Esophagus mucosa (tissue), 1 donor: ENCODE results near the gene F7. TPM values are rescaled to one million over a fixed set of nuclear protein-coding genes. Genes with fewer than 3 reads are reported as not detected.
A peak's percentile ranks its signal among the peaks of the same experiment; 100 is the strongest.
"Not testable (repeated sequence)": the region's sequence is repeated elsewhere in the genome, so short reads cannot be mapped to it uniquely, and the experiment has no call there.

ENCODE experiments used
- ATAC-seq: fragments of 200-7000 bp; cut with Tn5 transposase; one replicate; pipeline ENCODE4 v1.9.1; 2020
- total RNA-seq: library from RNA; stranded (reverse); gene quantifications from one replicate; pipeline ENCODE4 v1.2.4, GENCODE V29; 2023
- donor health status: DM: yes; HTN: yes; CAD: no.

F7 gene
- not detected for total RNA-seq

DNA sequence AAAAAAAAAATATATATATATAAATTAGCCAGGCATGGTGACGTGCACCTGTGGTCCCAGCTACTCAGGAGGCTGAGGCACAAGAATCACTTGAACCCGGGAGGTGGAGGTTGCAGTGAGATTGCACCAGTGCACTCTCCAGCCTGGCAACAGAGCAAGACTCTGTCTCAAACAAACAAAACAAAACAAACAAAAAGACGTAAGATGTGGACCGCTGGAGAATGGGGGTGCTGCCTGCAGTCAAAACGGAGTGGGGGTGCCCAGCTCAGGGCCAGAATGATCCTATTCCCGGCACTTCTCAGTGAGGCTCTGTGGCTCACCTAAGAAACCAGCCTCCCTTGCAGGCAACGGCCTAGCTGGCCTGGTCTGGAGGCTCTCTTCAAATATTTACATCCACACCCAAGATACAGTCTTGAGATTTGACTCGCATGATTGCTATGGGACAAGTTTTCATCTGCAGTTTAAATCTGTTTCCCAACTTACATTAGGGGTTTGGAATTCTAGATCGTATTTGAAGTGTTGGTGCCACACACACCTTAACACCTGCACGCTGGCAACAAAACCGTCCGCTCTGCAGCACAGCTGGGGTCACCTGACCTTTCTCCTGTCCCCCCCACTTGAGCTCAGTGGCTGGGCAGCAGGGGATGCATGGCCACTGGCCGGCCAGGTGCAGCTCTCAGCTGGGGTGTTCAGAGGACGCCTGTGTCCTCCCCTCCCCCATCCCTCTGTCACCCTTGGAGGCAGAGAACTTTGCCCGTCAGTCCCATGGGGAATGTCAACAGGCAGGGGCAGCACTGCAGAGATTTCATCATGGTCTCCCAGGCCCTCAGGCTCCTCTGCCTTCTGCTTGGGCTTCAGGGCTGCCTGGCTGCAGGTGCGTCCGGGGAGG lies at the start of gene F7:
Gene F7, plus strand, starts transcription at position 760 of the 889 bp plus-strand sequence. Its CDS starts 51 bp downstream, at position 811.
- no peak for ATAC-seq

- no peak for ATAC-seq
These were observed 48.5 kb upstream of the F7 start for GRCh38 chr13:113057084-113057483.

DNA sequence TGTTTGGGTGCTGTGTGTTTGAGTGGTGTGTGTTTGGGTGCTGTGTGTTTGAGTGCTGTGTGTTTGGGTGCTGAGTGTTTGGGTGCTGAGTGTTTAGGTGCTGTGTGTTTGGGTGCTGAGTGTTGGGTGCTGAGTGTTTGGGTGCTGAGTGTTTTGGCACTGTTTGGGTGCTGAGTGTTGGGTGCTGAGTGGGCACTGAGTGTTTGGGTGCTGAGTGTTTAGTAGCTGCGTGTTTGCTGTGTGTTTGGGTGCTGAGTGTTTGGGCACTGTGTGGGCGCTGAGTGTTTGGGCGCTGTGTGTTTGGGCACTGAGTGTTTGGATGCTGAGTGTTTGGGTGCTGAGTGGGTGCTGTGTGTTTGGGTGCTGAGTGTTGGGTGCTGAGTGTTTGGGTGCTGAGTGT lies 48.0 kb upstream of the F7 start:
- ATAC-seq = not testable (repeated sequence)

GRCh38 chr13:113058129-113058987 lies 47.2 kb upstream of the F7 start:
- ATAC-seq = no peak

GRCh38 chr13:113058988-113059850 lies 46.4 kb upstream of the F7 start:
- ATAC-seq = no peak

- no peak for ATAC-seq
These were observed 45.7 kb upstream of the F7 start for GRCh38 chr13:113059891-113060290.

- no peak for ATAC-seq
These were observed 44.9 kb upstream of the F7 start for GRCh38 chr13:113060557-113061270.

DNA sequence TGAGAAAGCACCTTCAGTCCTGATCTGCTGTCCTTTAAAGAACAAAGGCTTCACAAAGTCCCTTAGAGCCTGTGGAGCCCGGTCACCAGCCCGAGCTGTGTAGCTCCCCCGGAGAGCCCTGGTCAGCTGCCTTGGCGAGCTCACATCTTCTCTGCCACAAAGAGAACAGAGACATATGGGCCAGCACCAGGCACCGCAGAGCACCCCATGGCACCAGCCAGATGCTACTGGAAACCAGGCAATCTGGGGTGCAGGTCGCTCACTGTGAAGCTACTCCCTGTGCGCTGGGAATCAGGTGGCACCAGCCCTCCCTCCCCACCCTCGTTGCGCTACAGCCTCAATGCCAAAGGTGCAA lies 44.3 kb upstream of the F7 start:
- ATAC-seq = no peak

DNA sequence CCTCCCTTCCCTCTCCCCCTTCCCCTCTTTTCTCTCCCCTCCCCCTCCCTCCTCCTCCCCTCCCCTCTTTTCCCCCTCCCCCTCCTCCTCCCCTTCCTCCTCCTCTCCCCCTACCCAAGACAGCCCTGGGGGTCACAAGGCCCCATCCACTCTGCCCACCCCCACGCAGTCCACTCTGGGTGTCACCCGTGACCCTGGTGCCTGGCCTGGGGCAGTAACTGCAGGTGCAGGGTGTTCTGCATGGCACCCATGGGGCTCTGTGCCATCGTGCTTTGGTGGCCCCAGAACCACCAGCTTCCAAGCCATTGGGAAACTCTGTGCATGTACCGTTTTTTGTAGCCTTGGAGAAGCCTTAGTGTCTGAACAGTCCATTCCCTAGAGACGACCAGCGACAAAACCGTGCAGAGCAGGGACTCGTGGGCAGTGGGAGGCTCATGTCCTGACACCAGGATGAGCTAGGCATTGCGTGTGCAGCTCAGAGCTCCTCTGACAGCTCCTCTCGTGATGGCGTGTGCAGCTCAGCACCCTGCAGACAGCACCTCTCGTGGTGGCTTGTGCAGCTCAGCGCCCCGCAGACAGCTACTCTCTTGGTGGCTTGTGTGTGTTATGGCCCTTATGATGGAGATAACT lies 43.7 kb upstream of the F7 start:
- no peak for ATAC-seq

- ATAC-seq = no peak
These were observed 42.9 kb upstream of the F7 start for GRCh38 chr13:113062691-113063090.

- no peak for ATAC-seq
These were observed 42.5 kb upstream of the F7 start for GRCh38 chr13:113063091-113063491.

DNA sequence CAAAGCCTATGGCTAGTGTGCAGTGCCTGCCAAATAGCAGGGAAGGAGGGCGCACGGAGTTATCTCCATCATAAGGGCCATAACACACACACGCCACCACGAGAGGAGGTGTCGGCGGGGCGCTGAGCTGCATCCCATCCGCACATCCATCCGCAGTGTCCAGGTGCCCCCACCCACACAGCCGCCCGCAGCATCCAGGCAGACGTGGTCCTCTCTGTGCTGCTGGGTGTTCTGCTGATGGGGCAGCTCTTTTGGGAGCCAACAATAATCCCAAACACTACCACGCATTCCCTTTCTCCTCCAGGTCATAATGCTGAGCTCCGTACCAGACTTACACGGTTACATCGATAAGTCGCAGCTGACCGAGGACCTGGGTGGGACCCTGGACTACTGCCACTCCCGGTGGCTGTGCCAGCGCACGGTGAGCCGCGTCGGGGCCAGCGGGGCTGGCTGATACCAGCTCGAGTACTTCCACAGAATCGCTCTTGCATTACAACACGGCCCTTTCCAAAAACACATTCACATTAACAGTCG lies 41.5 kb upstream of the F7 start:
- no peak for ATAC-seq

- peak; percentile 69 for ATAC-seq
These were observed 40.8 kb upstream of the F7 start for GRCh38 chr13:113064534-113065405.

GRCh38 chr13:113065406-113066141 lies 40.0 kb upstream of the F7 start:
- ATAC-seq = no peak

DNA sequence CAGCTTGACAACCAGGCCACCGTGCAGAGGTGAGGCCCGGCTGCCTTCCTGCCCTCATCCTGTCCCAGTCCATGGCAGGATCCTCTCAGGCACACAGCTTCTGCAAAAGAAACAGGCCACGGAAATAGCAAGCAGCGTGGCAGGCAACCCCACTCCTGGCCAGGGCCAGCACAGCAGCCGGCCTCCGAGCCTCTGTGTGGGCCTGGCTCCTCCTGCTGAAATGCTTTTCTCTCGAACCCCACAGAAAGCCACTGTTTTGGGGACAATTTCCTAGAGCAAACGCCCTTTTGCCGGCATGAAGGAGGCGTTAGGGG lies 39.5 kb upstream of the F7 start:
- ATAC-seq = no peak

DNA sequence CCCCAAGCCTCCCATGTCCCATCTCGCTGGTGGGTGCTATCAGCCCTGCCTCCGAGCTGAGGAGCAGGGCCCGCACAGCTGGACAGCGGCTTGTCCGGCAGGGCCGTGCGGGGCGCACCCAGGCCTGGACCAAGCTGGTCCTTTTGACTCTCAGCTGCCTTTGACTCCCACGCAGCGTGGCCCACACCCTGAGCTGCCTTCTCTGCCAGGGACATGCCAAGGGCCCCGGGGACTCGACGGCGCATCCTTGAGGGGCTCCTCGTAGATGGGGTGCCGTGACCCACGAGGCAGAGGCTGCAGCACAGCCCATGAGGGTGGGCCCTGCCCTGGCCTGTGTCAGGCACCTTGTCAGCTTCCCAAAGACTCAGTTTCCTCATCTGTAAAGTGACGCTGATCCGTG lies 38.8 kb upstream of the F7 start:
- no peak for ATAC-seq

DNA sequence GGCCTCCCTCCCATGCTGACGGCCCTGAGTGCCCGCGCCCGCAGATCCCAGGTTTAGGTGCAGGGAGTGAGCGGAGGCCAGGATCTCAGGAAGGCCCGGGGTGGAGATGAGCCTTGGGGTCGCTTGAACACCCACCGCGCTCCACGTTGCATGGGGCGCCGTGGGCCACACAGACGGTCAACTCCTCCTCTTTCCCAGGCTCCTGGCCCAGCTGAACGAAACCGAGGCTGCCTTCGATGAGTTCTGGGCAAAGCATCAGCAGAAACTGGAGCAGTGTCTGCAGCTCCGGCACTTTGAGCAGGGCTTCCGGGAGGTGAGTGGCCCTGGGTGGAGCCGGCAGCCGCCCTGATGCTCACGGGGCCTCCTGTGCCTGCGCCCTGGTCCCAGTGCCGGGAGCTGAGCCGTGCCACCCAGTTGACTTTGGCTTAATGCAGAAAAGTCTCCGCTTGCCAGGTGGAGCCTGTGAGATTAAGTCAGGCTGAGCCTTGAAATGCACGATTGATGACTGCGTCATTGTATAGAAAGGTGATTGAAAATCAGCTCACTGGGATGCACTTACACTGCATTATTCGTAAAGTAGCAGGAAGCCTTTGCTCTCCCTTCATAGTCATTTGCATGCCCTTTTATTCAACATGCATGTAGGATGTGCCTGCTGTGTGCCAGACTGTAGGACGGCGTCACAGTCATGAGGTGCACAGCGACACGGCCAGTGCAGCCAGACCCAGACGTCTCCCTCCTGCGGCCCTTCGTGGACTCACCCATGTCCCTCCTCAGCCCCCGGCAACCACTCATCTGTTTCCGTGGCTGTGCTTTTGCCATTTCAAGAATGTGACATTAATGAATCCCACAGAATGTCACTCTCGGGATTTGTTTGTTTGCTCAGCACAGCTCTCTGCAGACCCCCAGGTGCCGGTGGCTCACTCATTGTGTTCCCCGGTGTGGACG lies 35.5 kb upstream of the F7 start:
- no peak for ATAC-seq

DNA sequence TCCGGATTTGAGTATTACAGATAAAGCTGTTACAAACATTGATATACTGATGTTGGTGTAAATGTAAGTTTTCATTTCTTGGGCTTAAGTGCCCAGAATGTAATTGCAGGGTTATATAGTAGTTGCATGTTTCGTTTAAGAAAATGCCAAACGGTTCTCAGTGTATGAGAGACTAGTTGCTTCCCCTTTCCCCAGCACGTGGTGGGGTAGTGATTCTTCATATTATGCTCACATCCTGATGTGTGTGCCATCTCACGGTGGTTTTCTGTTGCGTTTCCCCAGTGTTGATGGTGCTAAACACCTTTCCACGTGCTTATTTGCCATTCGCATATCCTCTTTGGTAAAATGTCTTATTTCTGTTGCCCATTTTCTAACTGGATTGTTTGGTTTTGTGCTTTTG lies 34.7 kb upstream of the F7 start:
- no peak for ATAC-seq

- no peak for ATAC-seq
These were observed 33.2 kb upstream of the F7 start for GRCh38 chr13:113072376-113072775.
